OCI-LY3 (cell line): ENCODE data around the gene MOCS2.

Source experiments
- H2AFZ ChIP-seq: fragments of 200-600, 300-600 bp; shearing (Covaris generic); 2 replicates; pipeline ENCODE4 v1.6.0; 2014; ENCODE audit warnings: antibody characterized with exemption, low read depth, low read length
- H3K27ac ChIP-seq: fragments of 200-600, 300-600 bp; sonication (generic); 2 replicates; pipeline ENCODE4 v1.5.1; 2014; ENCODE audit warnings: mild to moderate bottlenecking, low read length, moderate library complexity, mixed read lengths
- H3K27me3 ChIP-seq: fragments of 200-600, 300-600 bp; sonication (generic); 2 replicates; pipeline ENCODE4 v1.6.1; 2014; ENCODE audit warnings: low read depth, low read length, mixed read lengths
- H3K36me3 ChIP-seq: fragments of 200-600, 300-600 bp; sonication (generic); replicated peaks from 2 replicates; pipeline ENCODE3; 2014; ENCODE audit warnings: low read depth, low read length, mixed read lengths
- H3K4me1 ChIP-seq: fragments of 300-600, 200-600 bp; sonication (generic); 2 replicates; pipeline ENCODE4 v1.6.1; 2014; ENCODE audit warnings: low read length, mixed read lengths
- H3K4me2 ChIP-seq: fragments of 200-600, 300-600 bp; sonication (generic); 2 replicates; pipeline ENCODE4 v1.6.1; 2014; ENCODE audit warnings: low read length, mixed read lengths
- H3K4me3 ChIP-seq: fragments of 300-600, 200-600 bp; sonication (generic); 2 replicates; pipeline ENCODE4 v1.5.1; 2014; ENCODE audit warnings: antibody characterized with exemption, mild to moderate bottlenecking, low read length, moderate library complexity
- H3K79me2 ChIP-seq: fragments of 300-600, 200-600 bp; shearing (Covaris generic); 2 replicates; pipeline ENCODE4 v1.6.1; 2014; ENCODE audit warnings: mild to moderate bottlenecking, low read length, mixed read lengths
- H3K9ac ChIP-seq: fragments of 300-600, 200-600 bp; shearing (Covaris generic); 2 replicates; pipeline ENCODE4 v1.6.0; 2014; ENCODE audit warnings: mild to moderate bottlenecking, low read length, moderate library complexity
- H3K9me3 ChIP-seq: fragments of 200-600, 300-600 bp; shearing (Covaris generic); 2 replicates; pipeline ENCODE4 v1.6.1; 2014; ENCODE audit warnings: low read length, mixed read lengths; ENCODE audit not compliant: insufficient read depth
- H4K20me1 ChIP-seq: fragments of 200-600, 300-600 bp; sonication (generic); 2 replicates; pipeline ENCODE4 v1.6.1; 2016; ENCODE audit warnings: low read length, mixed read lengths; ENCODE audit not compliant: insufficient read depth
- CTCF ChIP-seq: fragments of 200-600, 300-600 bp; sonication (generic); IDR thresholded peaks from 2 replicates; pipeline ENCODE4 v1.5.1; 2014; ENCODE audit warnings: antibody characterized with exemption, low read length, low read depth
- EZH2phosphoT487 ChIP-seq: fragments of 200-600 bp; shearing (Covaris generic); IDR thresholded peaks from 2 replicates; pipeline ENCODE4 v1.6.1; 2018; ENCODE audit warnings: antibody characterized with exemption, mixed run types, low read depth

Gene MOCS2

DNA sequence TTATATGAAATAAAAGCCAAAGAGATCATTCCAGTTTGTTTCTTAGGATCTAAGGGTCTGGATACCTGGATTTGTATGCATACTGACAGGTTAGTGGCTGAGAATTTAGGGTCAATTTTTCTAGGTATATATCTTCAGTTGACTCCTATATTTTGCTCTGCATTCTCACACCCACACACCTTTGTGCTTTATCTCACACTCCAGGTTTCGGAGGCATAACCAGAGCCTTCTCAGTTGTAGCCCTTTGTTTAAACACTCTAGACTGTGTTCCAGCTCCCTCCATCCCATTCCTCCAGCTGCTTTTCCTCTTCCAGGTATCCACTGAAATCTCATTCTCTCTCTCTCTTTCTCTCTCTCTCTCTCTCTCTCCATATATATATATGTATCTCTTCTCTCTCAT lies 10.6 kb upstream of the MOCS2 start:
- Histone ChIP-seq H3K79me2 (no peaks in the 10 kb centered on the region), H2AFZ (no peak overlapping the region), H3K4me2 (no peak overlapping the region), H3K9me3 (no peaks in the 10 kb centered on the region), H3K9ac (no peak overlapping the region), H3K36me3 (no peaks in the 10 kb centered on the region), H3K27ac (no peak overlapping the region), H4K20me1 (no peaks in the 10 kb centered on the region), H3K4me3 (no peak overlapping the region), H3K4me1 (no peaks in the 10 kb centered on the region), H3K27me3 (no peaks in the 10 kb centered on the region)
- no peak for TF ChIP-seq CTCF
- no peak for TF ChIP-seq EZH2phosphoT487

DNA sequence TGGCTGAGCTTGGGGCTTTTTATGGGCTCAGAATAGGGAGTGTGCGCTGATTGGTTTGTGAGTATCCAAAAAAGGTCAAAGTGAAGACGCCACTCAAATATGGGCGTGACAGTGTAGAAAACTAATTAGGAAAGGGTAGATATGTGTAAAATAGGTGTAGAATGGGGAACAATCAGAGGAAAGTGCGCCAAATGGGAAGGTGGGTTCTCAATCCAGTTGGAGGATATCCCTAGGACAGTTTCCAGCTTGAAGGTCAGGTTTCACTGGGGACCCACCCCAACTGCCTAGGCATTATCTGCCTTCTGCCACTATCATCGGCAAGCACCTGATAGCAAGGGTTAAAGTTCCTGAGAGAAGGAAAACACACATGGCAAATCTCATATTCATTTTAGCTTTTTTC lies 9.3 kb upstream of the MOCS2 start:
- no peaks in the 10 kb centered on the region for H3K36me3 ChIP-seq
- no peaks in the 10 kb centered on the region for H3K79me2 ChIP-seq
- no peaks in the 10 kb centered on the region for H3K9me3 ChIP-seq
- no peak overlapping the region for H3K4me3 ChIP-seq
- no peak overlapping the region for H2AFZ ChIP-seq
- no peaks in the 10 kb centered on the region for H3K4me1 ChIP-seq
- no peaks in the 10 kb centered on the region for H3K27me3 ChIP-seq
- H3K4me2 ChIP-seq, result no peak overlapping the region
- no peak overlapping the region for H3K27ac ChIP-seq
- TF ChIP-seq CTCF (no peak), EZH2phosphoT487 (no peak)
- no peaks in the 10 kb centered on the region for H4K20me1 ChIP-seq
- no peak overlapping the region for H3K9ac ChIP-seq

- Histone ChIP-seq H3K4me3 (no peak overlapping the region), H3K9ac (no peak overlapping the region), H3K27me3 (no peaks in the 10 kb centered on the region), H3K4me1 (no peaks in the 10 kb centered on the region), H3K36me3 (no peaks in the 10 kb centered on the region), H3K4me2 (no peak overlapping the region), H3K27ac (no peak overlapping the region), H2AFZ (no peak overlapping the region), H3K9me3 (no peaks in the 10 kb centered on the region), H3K79me2 (no peaks in the 10 kb centered on the region), H4K20me1 (no peaks in the 10 kb centered on the region)
- TF ChIP-seq EZH2phosphoT487 (no peak), CTCF (no peak)
Measured at GRCh38 chr5:53116597-53116996, 7.0 kb upstream of the MOCS2 start.

- H3K9me3 ChIP-seq, result no peaks in the 10 kb centered on the region
- H3K27ac ChIP-seq, result no peak overlapping the region
- H3K27me3 ChIP-seq, result no peaks in the 10 kb centered on the region
- H4K20me1 ChIP-seq, result no peaks in the 10 kb centered on the region
- no peak overlapping the region for H2AFZ ChIP-seq
- peaks cover 8% of the 10 kb centered on the region for H3K79me2 ChIP-seq
- no peak overlapping the region for H3K4me2 ChIP-seq
- H3K36me3 ChIP-seq, result no peaks in the 10 kb centered on the region
- no peak overlapping the region for H3K9ac ChIP-seq
- H3K4me1 ChIP-seq, result peaks cover 5% of the 10 kb centered on the region; the same call in 1 of the 2 replicates
- TF ChIP-seq EZH2phosphoT487 (no peak), CTCF (peak; percentile 24)
- no peak overlapping the region for H3K4me3 ChIP-seq
Measured at GRCh38 chr5:53114988-53115387, 5.4 kb upstream of the MOCS2 start.
